Stimulated activated CD8-positive, alpha-beta memory T cell treated with anti-CD3 and anti-CD28 coated beads, Interleukin-15, amount 100 ng/mL, for 4 hours (primary cell): ENCODE measurements around the gene DAZAP1.

Source experiments
- DNase-seq, 2 donors: peaks; one replicate each; pipeline ENCODE4 v3.0.0-alpha.2; 2020; ENCODE audit warnings: low read depth in 2 of 2

The DAZAP1 gene

DNA sequence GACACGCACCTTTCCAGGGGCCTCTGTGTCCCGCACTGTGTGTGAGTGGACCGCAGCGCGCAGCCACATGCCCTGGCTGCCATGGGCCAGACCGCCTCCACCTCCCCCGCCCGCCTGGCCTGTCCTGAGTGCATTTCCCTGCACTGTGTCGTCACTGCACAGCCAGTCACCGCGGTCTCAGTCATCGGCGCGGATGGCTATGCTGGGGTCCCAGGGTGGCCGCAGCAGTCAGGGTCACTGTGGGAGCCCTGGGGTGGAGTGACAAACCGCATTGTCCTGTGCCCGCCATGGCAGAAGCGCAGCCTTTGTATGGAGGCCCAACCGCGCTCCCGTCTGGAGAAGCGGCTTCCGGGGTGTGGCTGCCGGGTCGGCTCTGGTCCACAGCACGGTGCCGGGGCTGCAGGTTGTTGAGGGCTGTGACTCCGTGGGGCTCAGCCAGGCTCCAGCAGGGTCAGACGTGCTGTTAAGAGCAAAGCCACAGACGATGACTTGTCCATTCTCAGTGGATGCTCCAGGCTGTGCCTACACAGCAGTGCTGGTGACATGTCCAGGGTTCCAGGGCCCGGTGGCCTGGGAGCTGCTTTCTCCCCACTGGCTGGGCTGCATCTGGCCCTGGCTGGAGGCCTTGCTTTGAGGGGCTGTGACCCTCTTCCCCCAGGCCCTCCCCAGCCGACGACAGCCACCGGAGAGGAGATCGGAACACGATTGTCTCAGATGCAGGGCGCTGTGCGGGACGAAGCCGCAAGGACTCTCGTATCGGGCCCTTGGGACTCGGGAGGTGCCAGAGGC lies 30.0 kb upstream of the DAZAP1 start:
- DNase-seq, result no peak

- DNase-seq, result no peak
Measured at GRCh38 chr19:1377965-1378785, 29.2 kb upstream of the DAZAP1 start.

DNA sequence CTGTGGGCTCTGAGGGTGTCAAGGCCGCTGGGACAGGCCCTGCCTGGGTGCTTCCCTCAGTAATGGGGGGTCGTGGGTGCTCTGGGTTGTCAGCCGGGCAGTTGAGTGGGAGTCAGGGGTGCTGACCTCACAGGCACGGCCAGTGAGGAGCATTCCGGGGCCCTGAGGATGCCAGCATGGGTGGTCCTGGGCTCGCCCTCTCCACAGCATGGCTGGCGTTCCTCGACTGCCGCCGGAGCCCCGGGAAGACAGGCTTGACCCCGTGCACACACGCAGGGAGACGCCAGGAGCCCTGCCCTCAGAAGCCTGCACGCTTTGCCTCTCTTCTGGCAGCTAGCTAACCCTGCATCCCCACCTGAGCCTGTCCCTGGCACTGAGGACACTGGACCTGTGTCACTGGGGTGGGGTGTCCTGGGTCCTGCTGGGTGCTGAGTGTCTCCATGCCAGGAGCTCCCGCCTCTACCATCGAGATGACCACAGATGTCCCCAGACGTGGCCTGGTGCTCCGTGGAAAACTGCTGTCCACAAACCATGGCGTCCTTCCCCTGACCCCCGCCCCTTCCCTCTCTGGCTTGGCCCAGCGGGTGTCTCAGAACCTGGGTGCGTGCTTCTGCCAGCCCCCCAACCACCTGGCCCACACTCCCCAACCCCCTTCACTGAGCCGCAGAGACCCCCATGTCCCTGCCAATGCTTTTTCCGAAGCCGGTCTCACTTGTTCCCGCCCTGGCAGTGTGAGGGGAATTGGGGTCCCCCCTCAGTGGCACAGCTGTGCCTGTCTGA lies 28.1 kb upstream of the DAZAP1 start:
- DNase-seq, result no peak

DNA sequence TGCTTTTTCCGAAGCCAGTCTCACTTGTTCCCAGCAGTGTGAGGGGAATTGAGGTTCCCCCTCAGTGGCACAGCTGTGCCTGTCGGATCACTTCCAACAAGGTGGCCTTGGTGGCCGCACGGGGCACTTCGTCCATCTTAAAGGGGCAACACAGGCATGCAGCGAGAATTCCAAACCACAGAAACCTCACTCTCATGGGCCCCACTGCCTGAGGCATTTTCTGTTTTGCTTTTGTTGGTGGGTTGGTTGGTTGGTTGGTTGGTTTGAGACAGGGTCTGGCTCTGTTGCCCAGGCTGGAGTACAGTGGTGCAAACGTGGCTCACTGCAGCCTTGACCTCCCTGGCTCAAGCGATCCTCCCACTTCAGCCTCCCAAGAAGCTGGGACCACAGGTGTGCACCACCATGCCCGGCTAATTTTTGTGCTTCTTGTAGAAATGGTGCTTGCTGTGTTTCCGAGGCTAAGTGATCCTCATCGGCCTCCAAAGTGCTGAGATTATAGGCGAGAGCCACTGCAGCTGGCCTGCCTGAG lies 27.4 kb upstream of the DAZAP1 start:
- no peak for DNase-seq

GRCh38 chr19:1382250-1382649 lies 25.1 kb upstream of the DAZAP1 start:
- no peak for DNase-seq

GRCh38 chr19:1383017-1383311 lies 24.4 kb upstream of the DAZAP1 start:
- no peak for DNase-seq

GRCh38 chr19:1383312-1384084 lies 23.9 kb upstream of the DAZAP1 start, which contains the start of gene NDUFS7:
Gene NDUFS7, plus strand, starts transcription at chr19:1383907. Its CDS starts 20 bp downstream, at chr19:1383927.
- DNase-seq, result peak; percentile 81 to 89

GRCh38 chr19:1384085-1384462 lies 23.3 kb upstream of the DAZAP1 start:
- DNase-seq, result no peak

DNA sequence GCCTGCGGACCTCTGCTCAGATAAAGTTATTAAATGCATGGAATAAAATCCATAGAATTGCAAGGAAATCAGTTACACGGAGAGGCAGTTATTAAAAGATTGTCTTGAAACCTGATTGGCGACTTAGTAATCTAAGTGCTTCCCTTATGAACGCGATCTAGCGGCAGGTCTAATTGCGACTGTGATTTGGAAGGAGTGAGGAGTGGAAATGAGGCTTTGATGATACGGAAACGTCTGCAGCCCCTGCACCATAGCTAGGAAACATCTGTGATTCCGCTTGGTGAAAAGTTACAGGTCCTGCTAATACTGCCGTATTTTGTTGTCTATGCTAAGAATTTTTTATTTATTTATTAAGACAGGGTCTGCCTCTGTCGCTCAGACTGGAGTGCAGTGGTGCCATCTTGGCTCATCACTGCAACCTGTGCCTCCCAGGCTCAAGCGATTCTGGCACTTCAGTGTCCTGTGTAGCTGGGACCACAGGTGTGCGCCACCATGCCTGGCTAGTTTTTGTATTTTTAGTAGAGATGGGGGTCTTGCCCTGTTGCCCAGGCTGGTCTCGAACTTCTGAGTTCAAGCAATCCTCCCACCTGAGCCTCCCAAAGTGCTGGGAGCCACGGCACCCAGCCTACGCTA lies 22.8 kb upstream of the DAZAP1 start:
- no peak for DNase-seq

- no peak for DNase-seq
Measured at GRCh38 chr19:1385816-1386215, 21.6 kb upstream of the DAZAP1 start.

GRCh38 chr19:1386945-1387683 lies 20.3 kb upstream of the DAZAP1 start:
- DNase-seq, result no peak

- DNase-seq, result no peak
Measured at GRCh38 chr19:1387684-1388636, 19.4 kb upstream of the DAZAP1 start.

DNA sequence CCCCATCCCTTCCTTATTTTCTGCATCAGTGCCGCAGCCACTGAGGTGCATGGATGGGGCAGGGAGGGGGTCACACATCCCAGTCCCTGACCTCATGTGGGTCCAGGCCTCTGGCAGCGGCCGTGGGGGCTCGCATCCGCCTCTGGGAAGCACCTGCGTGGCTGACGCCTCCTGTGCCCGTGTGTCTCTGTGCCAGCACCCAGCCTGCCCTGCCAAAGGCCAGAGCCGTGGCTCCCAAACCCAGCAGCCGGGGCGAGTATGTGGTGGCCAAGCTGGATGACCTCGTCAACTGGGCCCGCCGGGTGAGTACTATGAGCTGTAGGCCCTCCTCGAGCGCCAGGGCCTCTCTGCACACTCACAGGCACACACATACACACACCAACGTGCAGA lies 18.8 kb upstream of the DAZAP1 start:
- no peak for DNase-seq

- no peak for DNase-seq
Measured at GRCh38 chr19:1389033-1389940, 18.1 kb upstream of the DAZAP1 start.

- DNase-seq, result no peak
Measured at GRCh38 chr19:1390890-1391423, 16.4 kb upstream of the DAZAP1 start.

DNA sequence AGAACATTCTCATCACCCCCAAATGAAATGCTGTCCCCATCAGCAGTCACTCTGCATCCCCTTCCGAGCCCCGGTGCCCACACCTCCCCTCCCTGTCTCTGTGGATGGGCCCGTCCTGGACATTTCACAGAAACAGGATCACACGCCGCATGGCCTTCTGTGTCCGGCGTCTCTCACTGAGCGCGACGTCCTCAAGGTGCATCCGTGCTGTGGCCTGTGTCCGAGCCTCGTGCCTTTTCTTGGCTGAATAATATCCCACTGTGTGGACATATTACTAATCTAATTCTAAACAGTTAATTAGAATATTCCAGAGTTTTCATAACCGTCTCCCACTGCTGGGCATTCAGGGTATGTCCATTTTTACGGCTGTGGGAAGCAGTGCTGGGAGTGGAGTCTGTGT lies 15.0 kb upstream of the DAZAP1 start:
- DNase-seq, result no peak

DNA sequence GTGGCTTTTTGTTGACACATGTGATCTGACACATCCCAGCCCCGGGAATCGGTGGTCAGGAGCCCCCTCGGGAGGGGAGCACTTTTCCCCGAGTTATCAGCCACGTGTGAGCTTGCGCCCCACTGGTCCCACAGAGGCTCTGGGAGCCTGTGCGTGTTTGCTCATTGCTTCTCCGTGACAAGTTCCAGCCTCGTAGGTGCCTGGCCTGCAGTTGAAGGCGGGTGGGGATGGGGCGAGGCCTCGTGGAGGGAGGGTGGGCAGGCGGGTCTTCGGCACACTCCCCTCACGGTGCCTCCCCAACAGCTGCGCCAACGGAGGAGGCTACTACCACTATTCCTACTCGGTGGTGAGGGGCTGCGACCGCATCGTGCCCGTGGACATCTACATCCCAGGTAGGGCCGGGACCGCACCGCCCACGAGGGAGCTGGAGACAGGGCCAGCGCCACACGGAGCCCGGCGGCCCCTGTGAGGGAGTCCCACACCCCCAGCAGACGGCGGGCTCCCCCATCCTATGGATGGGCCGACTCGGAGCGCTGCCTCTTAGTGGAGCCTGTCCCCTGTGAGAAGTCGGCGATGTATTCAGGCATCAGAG lies 14.4 kb upstream of the DAZAP1 start:
- no peak for DNase-seq
